ENCODE results near the gene SLC43A1.
"Not testable (repeated sequence)": the region's sequence is repeated elsewhere in the genome, so short reads cannot be mapped to it uniquely, and the experiment has no call there.

SLC43A1 gene

DNA sequence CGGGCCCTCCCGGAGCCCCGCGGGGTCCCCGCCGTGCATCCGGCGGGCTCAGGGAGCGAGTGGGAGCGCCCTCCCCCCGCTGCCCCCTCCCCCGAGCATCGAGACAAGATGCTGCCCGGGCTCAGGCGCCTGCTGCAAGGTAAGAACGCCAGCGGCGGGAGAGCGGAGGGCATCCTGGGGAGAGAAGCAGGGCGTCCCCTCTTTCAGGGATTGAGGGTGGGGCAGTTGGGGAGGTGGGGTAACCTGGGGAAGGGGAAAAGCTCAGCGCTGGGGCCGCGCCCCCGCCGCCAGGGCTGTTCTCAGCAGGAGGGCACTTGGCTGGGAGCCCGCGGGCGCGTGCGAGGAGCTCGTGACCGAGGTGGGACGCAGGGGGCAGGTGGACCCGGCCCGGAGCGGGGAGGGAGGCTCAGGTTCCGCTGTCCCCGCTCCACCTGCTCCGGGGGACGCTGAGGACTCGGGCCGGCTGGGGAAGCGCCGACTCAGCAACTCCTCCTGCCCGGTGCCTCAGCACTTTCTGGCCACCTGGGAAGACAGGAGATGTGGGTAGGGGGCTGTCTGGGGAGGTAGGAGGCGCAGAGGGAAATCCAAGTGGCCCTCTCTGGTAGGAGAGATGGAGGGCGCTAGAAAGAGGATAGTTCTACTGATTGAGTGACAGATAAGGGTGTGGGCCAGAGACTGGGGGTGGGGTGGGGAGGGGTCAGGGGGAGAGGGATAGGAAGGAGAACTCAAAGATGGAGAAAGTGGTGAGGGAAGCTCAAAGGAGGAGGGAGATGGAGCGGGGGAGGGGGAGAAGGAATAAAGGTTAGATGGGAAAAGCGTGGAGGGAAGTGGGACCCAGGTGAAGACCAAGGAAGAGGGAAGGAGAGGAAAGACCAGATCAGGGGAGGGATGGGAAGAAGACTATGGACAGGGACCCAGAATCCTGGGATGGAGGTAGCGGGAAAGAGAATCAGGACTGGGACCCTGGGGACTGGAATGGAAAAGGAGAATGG is 54.4 kb downstream of the SLC43A1 start:
- DNase-seq (ENCODE audit: low read depth in 2 of 2) = no peak

DNA sequence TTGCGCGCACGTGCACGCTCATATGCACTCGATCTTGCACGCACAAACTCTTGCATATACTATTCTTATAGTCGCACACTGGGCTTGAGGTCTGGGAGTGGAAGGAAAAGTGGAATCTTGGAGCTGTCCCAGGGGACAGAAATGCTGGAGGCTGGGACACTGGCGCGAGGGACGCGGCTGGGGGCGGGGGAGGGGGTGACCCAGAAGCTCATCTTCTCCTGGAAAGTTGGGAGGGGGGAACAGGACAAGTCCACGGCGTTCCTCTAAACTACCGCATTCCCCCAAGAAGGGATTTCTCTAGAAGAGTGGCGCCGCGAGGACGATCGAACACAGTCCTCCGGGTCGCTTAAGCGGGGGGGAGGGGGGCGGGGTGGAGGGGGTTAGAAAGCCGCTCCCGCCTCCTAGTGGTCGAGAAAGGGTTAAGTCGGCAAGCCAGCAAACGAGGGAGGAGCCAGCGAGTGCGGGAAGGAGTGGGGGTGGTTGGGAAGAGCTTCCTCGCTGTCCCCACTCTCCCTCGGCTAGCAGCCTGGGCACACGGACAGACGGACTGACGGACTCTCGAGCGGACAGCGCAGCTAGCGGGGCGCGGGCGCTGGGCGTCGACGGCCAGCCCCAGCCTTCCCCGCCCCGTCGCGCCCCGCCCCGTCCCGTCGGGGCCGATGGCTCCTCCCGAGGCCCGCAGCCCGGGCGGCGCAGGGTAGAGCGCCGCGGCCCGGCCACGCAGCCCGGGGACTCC is 55.3 kb downstream of the SLC43A1 start, which contains the start of gene RTN4RL2:
Gene RTN4RL2 (plus strand): TSS at position 507 of the 736 bp plus-strand sequence. CDS start 338 bp downstream, outside the sequence.
- peak in 1 of 2 donors; percentile 43 for DNase-seq (ENCODE audit: low read depth in 2 of 2)

GRCh38 chr11:57459164-57460021 is 56.1 kb downstream of the SLC43A1 start:
- DNase-seq (ENCODE audit: low read depth in 2 of 2) = no peak

- peak in 1 of 2 donors; percentile 41 for DNase-seq (ENCODE audit: low read depth in 2 of 2)
Measured at GRCh38 chr11:57458410-57459163, 56.9 kb downstream of the SLC43A1 start.

DNA sequence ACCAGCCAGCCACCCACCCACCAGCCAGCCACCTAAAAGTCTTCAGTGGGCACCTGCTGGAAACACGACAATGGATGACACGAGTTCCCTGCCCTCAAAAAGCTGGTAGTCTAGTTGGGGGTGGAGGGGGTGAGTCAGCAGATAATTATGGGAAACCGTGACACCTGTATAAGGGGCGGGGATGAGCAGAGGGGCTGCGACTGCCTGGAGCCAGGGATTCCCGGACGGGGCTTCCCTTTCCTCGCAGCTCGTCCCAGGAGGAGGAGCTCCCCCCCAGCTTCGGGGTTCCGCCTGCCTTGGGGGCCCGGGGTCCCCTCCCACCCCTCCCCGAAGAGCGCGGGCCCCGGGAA is 57.5 kb downstream of the SLC43A1 start:
- no peak for DNase-seq (ENCODE audit: low read depth in 2 of 2)

GRCh38 chr11:57457643-57458023 is 57.9 kb downstream of the SLC43A1 start:
- no peak for DNase-seq (ENCODE audit: low read depth in 2 of 2)

GRCh38 chr11:57456960-57457642 is 58.4 kb downstream of the SLC43A1 start:
- peak; percentile 49 to 66 for DNase-seq (ENCODE audit: low read depth in 2 of 2)

GRCh38 chr11:57453543-57454177 is 61.8 kb downstream of the SLC43A1 start:
- DNase-seq (ENCODE audit: low read depth in 2 of 2) = no peak

DNA sequence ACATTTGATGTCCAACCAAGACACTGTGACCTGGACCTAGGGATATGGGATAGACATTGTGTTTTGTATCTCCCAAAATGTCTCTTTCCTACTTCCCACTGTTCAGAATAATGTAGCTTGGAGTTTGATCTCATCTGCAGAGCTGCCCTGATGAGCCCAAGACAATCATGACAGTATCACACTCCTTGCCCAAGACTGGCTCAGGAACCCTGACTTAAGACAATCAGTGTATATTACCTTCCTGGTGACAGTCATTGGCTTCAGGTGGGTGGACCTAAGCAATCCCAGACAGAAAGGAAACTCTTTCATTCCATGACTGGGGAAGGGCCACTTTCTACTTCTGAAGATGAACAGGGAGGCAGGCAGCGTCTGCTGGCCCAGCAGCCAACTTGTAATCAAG is 69.4 kb downstream of the SLC43A1 start:
- DNase-seq (ENCODE audit: low read depth in 2 of 2) = no peak

DNA sequence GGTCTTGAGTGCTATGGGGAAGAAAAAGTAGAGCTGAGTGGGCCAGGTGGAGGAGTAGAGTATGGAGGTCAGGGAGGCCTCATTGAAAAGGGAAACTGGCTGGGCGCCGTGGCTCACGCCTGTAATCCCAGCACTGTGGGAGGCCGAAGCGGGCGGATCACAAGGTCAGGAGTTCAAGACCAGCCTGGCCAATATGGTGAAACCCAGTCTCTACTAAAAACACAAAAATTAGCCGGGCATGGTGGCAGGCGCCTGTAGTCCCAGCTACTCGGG is 70.4 kb downstream of the SLC43A1 start:
- DNase-seq (ENCODE audit: low read depth in 2 of 2) = not testable (repeated sequence)

DNA sequence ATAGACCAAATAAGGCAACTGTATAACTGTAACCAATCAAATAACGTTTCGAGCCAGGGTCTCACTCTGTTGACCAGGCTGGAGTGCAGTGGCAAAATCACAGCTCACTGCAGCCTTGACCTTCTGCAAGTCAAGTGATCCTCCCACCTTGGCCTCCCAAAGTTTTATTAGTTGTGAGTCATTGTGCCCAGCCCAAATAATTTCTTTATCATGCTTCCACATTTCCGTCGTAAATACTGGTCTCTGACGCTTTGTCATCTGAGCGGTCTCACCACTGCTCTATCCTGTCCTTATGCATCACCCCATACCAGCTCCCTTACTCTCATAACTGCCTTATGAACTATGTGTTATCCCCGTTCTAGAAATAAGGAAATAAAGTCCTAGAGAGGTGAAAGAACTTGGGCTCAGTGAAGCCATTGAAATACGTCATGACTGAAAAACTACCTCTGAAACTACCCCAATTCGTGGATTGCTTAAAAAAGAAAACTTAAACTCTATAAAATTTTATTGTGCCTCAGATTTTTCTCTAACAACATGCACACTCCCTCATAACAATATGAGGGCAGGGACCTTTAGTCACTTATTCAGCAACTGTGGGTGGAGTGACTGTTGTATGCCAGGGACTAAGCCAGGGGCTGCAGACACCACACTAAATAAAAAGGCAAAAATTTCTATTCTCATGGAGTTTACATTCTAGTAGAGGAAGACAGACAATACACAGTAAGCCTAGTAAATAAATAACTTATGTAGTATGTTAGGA is 71.0 kb downstream of the SLC43A1 start:
- no peak for DNase-seq (ENCODE audit: low read depth in 2 of 2)

- no peak for DNase-seq (ENCODE audit: low read depth in 2 of 2)
Measured at GRCh38 chr11:57440744-57441414, 74.6 kb downstream of the SLC43A1 start.

GRCh38 chr11:57439786-57440185 is 75.7 kb downstream of the SLC43A1 start:
- DNase-seq (ENCODE audit: low read depth in 2 of 2) = no peak

- no peak for DNase-seq (ENCODE audit: low read depth in 2 of 2)
Measured at GRCh38 chr11:57438345-57439285, 76.9 kb downstream of the SLC43A1 start.

DNA sequence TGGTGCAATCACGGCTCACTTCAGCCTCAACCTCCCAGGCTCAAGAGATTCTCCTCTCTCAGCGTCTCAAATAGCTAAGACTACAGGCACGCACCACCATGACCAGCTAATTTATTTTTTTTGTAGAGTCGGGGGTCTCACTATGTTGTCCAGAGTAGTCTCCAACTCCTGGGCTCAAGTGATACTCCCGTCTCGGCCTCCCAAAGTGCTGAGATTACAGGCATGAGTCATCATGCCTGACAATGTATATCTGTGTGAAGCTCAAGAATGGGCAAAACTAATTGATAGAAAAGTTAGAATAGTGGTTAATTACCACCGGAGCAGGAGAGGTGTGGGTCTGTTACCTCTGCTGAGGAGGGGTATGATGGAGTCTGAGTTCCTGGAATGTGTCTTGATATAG is 79.5 kb downstream of the SLC43A1 start:
- no peak for DNase-seq (ENCODE audit: low read depth in 2 of 2)

GRCh38 chr11:57434640-57435546 is 80.6 kb downstream of the SLC43A1 start:
- DNase-seq (ENCODE audit: low read depth in 2 of 2) = no peak
